WERI-Rb-1 (cell line): Measurements from ENCODE around the gene COL18A1.
A peak's percentile ranks its signal among the peaks of the same experiment; 100 is the strongest.

Source experiments
- DNase-seq: peaks from one replicate; pipeline ENCODE4 v3.0.0-alpha.2; 2020
- H3K27ac ChIP-seq: fragments of 250-450 bp; sonication (Bioruptor Pico); 2 replicates; pipeline ENCODE4 v1.5.1; 2020; ENCODE audit warnings: mild to moderate bottlenecking, moderate library complexity
- H3K27me3 ChIP-seq: fragments of 250-450 bp; sonication (Bioruptor Pico); 2 replicates; pipeline ENCODE4 v1.5.1; 2021; ENCODE audit warnings: mild to moderate bottlenecking, low read depth, moderate library complexity; ENCODE audit not compliant: insufficient read depth, severe bottlenecking
- H3K36me3 ChIP-seq: fragments of 250-450 bp; sonication (Bioruptor Pico); 2 replicates; pipeline ENCODE4 v1.5.1; 2020; ENCODE audit warnings: mild to moderate bottlenecking, moderate library complexity
- H3K4me3 ChIP-seq: 2 replicates; pipeline ENCODE4 v1.5.1; 2011; ENCODE audit warnings: low read depth, mild to moderate bottlenecking, control low read depth, low read length
- H3K9me3 ChIP-seq: fragments of 250-450 bp; sonication (Bioruptor Pico); 2 replicates; pipeline ENCODE4 v1.5.1; 2021; ENCODE audit warnings: mild to moderate bottlenecking, moderate library complexity; ENCODE audit not compliant: severe bottlenecking
- TF ChIP-seq, protein P1 (sequence below): IDR thresholded peaks from 2 replicates; pipeline ENCODE4 v1.5.1; 2011; ENCODE audit warnings: low read depth, mild to moderate bottlenecking, control low read depth, inconsistent platforms, low read length

The COL18A1 gene

GRCh38 chr21:45478816-45479669, 74.1 kb downstream of the COL18A1 start:
- Histone ChIP-seq H3K27me3 (no peaks in the 10 kb centered on the region), H3K4me3 (no peak overlapping the region), H3K9me3 (no peaks in the 10 kb centered on the region), H3K27ac (peak overlapping the region; percentile 68; the same call in 1 of the 2 replicates), H3K36me3 (no peaks in the 10 kb centered on the region)
- TF ChIP-seq, protein P1, sequence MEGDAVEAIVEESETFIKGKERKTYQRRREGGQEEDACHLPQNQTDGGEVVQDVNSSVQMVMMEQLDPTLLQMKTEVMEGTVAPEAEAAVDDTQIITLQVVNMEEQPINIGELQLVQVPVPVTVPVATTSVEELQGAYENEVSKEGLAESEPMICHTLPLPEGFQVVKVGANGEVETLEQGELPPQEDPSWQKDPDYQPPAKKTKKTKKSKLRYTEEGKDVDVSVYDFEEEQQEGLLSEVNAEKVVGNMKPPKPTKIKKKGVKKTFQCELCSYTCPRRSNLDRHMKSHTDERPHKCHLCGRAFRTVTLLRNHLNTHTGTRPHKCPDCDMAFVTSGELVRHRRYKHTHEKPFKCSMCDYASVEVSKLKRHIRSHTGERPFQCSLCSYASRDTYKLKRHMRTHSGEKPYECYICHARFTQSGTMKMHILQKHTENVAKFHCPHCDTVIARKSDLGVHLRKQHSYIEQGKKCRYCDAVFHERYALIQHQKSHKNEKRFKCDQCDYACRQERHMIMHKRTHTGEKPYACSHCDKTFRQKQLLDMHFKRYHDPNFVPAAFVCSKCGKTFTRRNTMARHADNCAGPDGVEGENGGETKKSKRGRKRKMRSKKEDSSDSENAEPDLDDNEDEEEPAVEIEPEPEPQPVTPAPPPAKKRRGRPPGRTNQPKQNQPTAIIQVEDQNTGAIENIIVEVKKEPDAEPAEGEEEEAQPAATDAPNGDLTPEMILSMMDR = no peak
- DNase-seq = no peak

- Histone ChIP-seq H3K36me3 (no peaks in the 10 kb centered on the region), H3K9me3 (no peaks in the 10 kb centered on the region), H3K4me3 (no peak overlapping the region), H3K27me3 (no peaks in the 10 kb centered on the region), H3K27ac (no peak overlapping the region)
- DNase-seq = no peak
- TF ChIP-seq, protein P1 = no peak
These were observed 75.0 kb downstream of the COL18A1 start for GRCh38 chr21:45479691-45480675.

- Histone ChIP-seq H3K36me3 (no peaks in the 10 kb centered on the region), H3K4me3 (no peak overlapping the region), H3K27me3 (no peaks in the 10 kb centered on the region), H3K27ac (no peak overlapping the region), H3K9me3 (no peaks in the 10 kb centered on the region)
- no peak for DNase-seq
- TF ChIP-seq, protein P1 = no peak
These were observed 75.9 kb downstream of the COL18A1 start for GRCh38 chr21:45480701-45481500.

DNA sequence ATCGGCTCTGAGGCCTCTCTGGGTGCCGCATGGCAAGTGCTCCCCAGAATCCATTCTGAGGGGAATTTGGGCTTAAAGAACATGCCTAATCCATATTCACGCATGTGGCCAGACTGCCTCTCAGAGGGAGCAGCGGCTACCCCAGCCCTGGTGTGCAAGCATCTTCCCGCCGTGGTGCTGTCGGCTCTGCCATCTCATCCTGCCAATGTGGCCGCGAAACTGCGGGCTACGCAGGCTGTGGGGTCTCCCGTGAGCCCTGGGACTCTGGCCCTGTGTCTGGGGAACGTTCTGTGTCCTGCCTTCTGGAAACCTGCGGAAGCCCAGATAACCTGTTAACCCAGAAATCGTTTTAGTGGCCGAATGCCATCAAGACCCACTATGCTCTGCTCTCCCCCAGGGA, 76.6 kb downstream of the COL18A1 start:
- H3K36me3 ChIP-seq = no peaks in the 10 kb centered on the region
- H3K27ac ChIP-seq = no peak overlapping the region
- TF ChIP-seq, protein P1 = no peak
- H3K4me3 ChIP-seq = no peak overlapping the region
- DNase-seq = no peak
- no peaks in the 10 kb centered on the region for H3K27me3 ChIP-seq
- H3K9me3 ChIP-seq = no peaks in the 10 kb centered on the region
